Activated CD4-positive, alpha-beta T cell treated with anti-CD3 and anti-CD28 coated beads, Interleukin-2, amount 50 U/mL, for 24 hours (primary cell): ENCODE results near the gene ULBP2.

Experiments used
- DNase-seq, 2 donors: peaks; one replicate each; pipeline ENCODE4 v3.0.0-alpha.2; 2020; ENCODE audit warnings: low read depth in 1 of 2, low spot score in 1 of 2

Gene ULBP2, protein sequence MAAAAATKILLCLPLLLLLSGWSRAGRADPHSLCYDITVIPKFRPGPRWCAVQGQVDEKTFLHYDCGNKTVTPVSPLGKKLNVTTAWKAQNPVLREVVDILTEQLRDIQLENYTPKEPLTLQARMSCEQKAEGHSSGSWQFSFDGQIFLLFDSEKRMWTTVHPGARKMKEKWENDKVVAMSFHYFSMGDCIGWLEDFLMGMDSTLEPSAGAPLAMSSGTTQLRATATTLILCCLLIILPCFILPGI

DNA sequence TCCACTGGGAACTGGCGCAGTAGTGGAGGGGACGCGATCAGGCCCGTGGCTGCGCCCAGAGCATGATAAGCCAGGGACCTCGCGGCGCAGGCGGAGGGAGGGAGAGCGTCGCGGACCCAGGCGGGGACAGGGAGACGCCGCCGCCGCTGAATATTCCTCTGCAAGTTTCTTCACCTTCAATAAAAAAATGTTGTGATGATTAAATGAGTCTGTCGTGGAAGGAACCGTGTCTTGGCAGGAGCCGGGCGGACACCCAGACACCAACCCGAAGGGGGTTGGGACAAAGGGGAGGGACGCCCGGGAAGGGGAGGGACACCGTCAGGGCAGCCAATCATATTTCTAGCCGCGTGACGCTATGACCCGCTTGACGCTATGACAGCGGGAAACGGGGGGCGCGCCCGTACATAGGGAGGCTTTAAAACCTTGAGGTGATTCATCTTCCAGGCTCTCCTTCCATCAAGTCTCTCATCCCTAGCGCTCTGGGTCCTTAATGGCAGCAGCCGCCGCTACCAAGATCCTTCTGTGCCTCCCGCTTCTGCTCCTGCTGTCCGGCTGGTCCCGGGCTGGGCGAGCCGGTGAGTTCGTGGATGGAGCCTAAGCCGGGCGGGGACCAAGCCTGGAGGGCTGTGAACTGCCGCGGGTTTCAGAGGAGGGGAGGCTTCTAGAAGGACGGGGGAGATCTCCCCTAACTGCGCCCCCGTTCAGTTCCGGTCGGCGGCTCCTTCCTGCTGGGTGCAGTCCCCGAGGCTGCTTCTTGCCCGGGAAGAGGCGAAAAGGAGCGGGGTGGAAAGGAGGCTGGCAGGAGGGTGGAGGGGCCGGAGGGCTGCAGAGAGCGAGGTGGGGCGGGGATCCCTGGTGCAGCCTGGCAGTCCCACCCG is at the start of gene ULBP2:
TSS of gene ULBP2 (plus strand) at position 432 of the 878 bp plus-strand sequence. CDS start at position 491, 59 bp downstream.
- peak; percentile 55 to 84 for DNase-seq

DNA sequence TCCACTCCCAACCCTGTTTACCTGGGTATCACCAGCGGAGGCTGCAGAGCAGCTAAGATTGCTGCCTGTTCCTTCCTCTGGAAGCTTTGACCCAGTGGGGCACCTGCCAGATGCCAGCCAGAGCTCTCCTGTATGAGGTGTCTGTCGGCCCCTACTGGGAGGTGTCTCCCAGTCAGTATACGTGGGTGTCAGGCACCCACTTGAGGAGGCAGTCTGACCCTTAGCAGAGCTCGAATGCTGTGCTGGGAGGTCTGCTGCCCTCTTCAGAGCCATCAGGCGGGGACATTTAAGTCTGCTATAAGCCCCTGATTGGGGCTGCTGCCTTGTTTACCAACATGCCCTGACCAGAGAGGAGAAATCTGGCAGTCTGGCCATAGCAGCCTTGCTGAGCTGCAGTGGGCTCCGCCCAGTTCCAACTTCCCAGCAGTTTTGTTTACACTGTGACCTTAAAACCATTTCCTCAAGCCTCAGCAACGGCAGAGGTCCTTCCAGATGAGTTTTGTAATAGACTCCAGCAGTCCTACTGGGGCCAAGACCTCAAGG is 46.7 kb upstream of the ULBP2 start:
- no peak for DNase-seq

DNA sequence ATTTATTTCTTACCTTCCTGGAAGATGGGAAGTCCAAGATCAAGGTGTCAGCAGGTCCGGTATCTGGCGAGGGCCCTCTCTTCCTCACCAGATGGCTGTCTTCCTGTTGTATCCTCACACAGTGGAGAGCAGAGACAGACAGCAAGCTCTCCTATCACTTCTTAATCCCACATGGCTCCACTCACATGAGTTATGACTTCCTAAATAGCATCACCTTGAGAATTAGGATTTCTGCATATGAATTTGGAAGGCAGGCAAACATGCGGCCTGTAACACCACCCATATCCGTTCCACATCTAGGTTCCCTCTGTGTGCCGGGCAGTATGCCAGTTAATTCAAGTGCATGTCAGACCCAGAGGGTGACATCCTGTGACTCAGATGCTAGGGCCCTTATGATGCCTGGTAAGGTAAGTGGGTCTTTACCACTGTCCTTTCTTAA is 46.0 kb upstream of the ULBP2 start:
- DNase-seq, result peak in 1 of 2 donors; percentile 7

DNA sequence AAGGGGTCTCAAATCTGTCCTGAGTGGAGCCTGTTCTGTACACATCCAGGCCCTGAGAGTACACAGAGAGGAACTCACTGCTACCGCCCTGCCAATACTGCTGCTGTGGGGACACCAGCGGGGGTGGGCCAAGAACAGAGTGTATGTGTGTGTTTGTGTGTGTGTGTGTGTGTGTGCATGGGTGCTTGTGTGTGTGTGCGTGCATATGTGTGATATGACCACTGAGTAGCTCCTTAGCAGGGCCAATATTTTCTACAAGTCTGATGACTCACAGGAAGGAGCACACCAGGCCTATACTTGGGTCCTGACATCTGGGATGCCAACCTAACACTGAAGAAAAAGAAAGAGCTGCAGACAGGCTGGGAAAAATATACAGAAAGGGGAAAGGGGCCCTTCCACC is 45.3 kb upstream of the ULBP2 start:
- DNase-seq, result no peak

DNA sequence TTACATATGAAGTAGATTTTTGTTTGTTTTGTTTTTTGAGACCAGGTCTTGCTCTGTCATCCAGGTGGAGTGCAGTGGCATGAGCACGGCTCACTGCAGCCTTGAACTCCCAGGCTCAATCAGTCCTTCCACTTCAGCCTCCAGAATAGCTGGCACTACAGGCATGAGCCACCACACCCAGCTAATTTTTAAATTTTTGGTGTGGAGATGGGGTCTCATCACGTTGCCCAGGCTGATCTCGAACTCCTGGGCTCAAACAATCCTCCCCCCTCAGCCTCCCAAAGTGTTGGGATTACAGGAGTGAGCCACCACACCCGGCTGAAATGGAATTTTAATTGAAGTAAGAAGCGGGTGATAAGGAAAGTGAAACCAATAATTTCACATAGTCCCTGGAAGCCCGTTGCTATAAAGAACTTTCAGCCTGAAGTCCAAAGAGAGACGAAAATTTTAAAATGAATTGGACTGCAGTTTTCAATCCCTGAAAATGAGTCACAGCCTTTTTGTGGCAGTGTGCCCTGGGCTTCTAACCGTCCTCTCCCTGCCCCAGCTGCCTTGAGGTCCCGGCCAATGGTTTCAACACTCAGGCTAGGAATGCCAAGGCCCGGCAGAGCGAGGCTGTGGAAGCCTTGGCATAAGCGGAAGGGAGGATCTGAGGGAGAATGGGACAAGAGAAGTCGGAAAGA is 44.7 kb upstream of the ULBP2 start:
- DNase-seq, result no peak

DNA sequence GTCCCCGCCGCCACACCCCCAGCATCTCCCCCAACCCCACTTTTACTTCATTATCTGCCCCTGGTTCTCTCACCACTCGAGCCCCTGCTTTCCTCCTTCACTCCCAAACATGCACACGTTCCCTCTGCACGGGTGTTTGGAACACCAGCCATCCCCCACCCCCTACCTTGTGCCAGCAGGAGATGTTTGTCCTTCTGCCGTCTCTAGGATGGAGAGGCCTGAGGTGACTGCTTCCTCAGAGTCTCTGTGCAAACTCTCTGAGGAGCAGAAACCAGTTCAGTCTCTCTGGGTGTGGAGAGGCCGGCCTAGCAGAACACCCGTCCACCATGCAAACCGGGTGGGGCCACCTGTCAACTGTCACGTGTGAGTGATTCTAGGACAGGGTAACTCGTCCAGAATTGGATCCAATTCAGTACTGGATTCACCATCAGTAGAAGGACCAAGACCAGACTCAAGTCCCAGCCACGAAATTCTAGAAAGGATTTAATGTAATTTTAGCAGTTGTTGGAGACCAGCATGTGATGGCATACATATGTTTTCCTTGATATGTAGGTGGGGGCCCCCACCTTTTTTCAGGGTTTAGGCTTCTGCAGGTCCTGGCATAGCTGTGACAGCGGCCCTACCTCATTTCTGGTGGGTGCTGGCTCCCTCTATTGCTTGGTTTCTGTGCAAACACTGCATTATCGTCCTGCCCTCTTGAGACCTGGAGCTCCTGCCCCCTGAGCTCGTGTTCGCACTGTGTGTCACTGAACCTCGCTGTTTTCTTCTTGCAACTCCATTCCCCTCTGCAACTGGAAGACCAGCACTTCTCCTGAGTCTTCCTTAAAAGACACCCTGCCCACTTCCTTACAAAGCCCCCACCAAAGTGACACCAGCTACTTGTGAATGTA is 43.7 kb upstream of the ULBP2 start, which contains the start of gene RAET1E:
TSS of gene RAET1E (minus strand) at position 259 of the 890 bp plus-strand sequence. CDS start 7,212 bp downstream, outside the sequence.
- DNase-seq, result no peak

DNA sequence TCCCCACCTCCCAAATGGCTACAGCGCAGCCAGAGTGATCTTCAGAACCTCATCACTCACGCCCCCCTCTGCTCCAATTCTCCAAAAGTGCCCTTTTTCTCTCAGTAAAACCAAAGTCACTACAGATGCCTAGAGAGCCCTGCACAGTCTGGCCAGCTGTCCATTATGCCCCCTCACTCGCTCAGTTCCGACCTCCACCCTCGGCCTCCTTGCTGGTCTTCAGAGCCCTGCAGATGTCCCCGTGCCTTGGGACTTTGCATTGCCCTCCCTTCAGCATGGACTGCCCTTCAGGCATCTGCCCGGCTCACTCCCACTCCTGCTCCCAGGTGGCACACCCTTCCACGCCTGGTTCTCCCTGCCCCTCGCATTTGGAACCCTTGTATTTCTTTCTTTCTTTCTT is 42.8 kb upstream of the ULBP2 start:
- no peak for DNase-seq

DNA sequence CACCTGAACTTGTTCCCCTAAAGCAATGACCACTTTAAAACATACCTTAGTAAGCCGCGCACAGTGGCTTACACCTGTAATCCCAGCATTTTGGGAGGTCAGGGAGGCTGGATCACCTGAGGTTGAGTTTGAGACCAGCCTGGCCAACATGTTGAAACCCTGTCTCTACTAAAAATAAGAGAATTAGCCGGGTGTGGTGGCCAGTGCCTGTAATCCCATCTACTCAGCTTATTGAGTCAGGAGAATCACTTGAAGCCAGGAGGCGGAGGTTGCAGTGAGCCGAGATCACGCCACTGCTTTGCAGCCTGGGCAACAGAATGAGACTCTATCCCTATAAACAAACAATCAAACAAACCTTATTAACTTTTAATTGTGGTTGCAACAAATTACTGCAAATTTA is 42.3 kb upstream of the ULBP2 start:
- DNase-seq, result no peak

DNA sequence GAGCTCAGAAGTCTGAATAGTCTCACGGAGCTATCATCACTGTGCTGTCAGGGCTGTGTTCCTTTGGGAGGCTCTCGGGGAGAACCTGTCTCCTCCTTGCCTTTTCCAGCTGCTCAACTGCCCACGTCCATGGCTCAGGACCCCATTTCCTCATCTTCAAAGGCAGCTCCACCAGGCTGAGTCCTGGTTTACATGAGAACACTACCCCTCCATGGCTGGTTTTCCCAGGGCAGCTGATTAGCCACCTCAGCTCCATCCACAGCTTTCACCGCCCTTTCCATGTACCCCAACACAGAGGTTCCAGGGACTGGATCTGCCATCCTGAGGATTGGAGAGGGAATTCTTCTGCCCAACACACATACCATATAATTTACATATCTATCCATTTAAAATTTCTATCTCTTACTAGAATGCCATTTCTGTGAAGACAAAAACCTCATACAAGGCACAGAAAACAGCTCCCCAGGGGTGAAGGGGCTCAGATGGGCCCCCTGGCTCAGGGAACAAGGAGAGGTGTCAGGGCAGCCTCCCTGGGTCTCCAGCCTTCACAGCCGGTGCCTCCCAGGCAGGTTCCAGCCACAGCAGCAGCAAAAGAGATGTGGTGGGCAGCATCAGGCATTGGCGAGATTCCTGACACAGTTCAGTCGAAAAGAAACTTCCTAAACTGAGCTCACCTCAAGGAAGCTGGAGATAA is 41.7 kb upstream of the ULBP2 start:
- DNase-seq, result no peak

DNA sequence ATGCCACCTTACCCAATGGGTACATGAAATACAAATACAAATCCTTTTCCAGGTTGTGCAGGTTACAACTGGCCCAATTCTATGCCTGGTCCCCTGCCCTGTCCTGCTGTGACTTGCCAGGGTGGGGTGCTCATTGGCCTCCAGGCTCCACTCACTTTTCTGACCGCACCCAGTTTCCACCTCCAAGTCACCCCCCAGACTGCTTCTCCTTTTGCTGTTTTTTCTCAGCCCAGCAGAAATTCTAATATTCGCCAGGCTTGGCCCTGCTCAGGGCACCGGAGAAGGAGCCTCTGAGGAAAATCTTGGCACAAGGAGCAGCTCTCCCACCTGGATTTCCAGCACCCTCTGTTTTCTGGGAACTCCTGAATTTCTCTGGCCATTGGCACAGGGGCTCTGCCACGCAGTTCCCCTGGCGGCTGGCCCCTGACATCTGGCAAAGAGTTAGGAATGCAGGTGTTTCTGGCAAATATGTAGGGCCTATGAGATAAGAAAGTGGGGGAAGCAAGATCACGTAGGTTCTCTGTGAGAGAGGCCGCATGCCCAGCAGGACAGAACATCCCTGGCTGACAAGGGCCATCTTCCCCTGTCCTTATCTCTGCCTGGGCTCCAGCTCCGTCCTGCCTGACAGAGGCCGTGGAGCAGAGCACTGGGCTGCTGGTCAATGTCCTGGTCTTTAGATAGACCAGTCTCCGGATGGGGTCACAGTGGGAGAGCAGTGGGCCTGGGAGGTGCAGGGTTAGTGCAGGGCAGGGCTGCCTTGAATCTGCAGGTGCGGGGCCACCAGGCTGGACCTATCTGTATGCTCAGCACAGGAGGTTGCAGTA is 41.0 kb upstream of the ULBP2 start:
- no peak for DNase-seq

DNA sequence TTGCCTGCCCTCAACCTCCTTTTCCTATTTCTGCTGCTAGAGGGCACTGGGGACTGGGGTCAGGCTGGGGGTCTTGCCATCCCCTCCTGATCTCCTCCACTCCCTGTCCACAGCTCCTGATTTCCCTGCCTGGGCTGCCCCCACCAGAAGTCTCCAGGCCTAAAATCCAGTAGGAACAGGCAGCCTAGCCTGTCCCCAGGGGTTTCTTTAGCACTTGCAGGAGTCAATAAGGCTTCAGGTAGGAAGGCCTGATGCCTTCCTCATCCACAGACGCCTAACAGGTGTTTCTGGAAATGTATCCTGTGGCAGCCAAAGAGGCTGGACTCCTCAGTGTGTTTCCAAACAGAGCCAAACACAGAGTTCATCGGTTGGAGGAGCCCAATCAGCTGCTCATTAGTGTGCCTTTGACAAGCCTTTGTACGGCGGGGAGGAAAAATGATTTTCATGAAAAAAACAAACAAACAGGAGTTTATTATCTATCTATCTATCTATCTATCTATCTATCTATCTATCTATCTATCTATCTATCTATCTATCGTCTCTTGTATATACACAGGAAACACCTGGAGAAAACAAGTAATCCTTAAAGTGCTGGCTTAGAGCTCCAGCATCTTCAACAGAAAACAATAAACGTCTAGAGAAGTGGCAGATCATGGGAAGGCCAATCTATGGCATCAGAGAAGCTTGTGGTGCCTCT is 40.2 kb upstream of the ULBP2 start:
- DNase-seq, result no peak

DNA sequence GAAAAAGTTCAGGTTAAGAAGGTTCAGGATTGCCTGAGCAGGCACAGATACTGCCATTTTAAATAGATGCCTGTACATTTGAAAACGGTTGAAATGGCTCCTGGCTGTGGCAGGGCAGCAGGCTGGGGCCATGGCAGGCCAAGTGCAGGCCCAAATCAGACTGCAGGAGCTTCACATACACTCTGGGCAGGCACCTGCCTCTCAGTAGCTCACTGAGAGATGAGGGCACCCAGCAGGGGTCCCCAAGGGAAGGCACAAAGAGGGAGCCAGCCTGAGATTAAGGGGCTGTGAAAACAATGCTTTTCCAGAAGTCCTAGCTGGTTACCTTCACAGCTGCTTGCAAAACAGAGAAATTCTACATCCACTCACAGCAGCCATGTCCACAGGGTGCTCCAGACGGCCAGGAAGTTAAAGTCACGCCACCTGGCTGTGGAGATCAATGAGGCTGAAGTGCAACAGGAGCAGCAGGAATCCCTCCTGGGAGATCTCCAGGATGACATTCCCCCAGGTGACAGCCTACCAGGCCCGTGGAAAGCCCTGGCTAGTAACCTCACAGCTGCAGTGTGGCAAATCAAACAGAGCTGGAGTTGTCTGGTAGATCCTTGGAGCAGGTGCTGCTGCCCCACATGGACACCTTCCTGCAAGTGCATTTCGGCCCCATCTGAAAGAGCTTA is 37.7 kb upstream of the ULBP2 start:
- no peak for DNase-seq

DNA sequence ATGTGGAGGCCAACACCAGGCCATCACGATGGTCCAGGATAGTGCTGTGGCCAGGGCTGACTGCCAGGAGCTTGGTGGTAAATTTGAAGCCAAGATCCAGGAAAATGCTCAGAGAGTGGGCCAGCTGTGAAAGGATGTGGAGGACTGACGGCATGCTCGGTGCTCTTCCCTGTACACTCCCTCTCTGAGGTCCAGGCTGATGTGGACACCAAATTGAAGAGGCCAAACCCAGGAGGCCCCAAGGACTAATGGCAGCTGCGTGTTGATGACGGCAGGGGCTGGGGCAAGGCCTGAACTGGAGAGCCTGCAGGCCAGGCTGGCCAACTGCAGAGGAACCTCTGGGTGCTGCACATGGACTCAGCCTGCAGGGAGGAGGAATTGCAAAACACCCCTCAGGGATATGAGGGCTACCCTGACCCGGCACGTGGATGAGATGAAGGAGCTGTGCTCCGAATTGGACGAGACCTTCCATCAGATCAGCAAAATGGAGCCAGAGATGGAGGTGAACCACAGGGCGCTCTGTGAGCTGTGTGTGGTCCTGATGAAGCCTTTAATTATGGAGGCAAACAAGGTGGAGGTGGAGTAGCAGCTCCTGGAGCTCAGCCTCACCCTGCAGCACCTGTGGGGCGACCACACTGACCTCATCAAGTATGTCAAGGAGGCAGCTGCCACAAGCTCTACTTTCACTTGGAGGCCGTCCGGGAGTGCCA is 37.0 kb upstream of the ULBP2 start:
- no peak for DNase-seq

DNA sequence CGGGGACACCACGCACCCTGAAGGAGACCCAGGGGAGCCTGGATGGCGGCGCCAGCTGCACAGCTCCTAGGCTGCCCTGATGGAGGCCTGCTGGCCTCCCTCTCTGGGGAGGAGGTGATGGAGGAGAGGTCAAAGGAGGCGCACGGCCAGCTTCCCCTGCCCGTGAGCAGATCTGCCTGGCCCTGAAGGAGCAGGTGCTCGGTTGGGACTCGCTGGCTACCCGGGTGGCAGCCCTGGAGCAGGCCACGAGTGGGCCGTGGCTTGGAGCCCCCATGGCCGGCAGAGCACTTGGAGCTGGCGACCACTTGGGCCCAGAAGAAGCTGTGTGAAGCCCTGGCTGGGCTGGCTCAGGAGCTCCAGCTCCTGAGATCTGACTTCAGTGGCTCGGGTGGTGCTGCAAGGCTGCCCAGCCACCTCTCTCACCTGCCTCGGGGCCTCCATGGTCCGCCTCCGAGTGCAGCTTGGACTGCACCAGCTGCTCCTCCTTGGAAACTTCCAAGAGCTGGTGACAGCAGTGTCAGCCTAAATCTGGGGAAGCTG is 36.4 kb upstream of the ULBP2 start:
- no peak for DNase-seq

DNA sequence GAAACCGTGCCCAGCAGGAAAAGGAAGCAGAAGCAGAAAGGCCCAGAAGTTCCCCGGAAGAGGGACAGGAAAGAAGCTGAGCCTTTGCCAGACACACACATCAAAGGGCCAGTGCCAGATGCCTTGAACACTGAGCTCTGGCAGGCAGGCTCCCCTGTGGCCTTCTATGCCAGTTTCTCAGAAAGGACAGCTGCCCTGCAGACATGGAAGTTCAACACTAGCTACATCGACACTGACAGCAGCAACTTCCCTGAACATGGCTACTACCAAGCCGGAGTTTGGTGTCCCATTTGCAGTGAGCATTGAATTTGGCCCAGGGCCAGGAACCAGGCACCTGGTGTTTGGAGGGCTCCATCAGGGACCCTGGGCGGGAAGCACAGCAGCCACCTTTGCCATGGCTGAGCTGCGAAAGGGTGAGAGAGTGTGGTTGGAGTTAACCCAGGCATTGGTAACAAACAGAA is 35.9 kb upstream of the ULBP2 start:
- no peak for DNase-seq

DNA sequence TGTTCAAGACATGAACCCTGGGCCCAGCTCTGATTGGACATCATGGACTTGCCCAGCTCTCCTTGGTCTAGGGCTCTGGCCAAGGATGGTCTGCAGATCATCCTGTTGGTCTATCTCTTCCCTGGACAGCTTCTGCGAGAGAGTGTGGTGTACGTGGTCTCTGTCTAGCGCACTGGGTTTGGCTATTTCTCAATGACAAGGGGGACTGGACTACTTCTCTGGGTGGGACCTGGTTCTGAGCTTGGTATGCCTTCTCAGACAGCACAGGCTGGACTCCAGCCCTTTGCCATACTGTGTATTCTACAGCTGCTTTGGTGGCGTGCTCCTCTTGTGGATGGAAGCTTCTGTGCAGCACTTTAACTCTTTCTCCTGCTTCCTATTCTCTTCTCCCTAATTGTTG is 35.4 kb upstream of the ULBP2 start:
- no peak for DNase-seq

DNA sequence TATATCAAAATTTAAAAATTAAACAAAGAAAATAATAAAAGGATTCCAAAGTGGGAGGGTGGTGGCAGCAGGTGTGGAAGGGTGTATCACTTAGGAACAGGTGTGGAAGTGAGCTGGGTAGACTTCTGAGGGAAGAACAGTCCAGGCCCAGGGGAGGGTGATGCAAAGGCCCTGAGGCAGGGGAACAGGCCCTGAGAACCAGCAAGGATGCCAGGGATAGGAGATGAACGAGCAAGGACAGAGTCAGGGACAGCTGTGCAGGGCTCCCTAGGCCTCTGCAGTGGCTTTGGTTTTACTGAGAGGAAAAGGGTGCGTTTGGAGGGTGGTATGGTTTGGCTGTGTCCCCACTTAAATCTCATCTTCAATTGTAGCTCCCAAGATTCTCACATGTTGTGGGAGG is 34.5 kb upstream of the ULBP2 start:
- no peak for DNase-seq
